Ascending aorta (tissue), 2 donors: ENCODE data around the gene NFIL3. TPM values are rescaled to one million over a fixed set of nuclear protein-coding genes. Genes with fewer than 3 reads are reported as not detected.

Source experiments
- DNase-seq, 2 donors: peaks; one replicate each; pipeline ENCODE4 v3.0.0-alpha.2; 2019; ENCODE audit warnings: low spot score in 2 of 2
- H3K27ac ChIP-seq, 2 donors: fragments of 200-600 bp; sonication (generic); one replicate each; pipeline ENCODE4 v1.5.1; 2016 to 2017; ENCODE audit warnings: mild to moderate bottlenecking in 1 of 2
- H3K27me3 ChIP-seq: fragments of 200-600 bp; sonication (generic); one replicate; pipeline ENCODE4 v1.5.1; 2017
- H3K36me3 ChIP-seq, 2 donors: fragments of 200-600 bp; sonication (generic); one replicate each; pipeline ENCODE4 v1.5.1; 2016
- H3K4me1 ChIP-seq, 2 donors: fragments of 200-600 bp; sonication (generic); one replicate each; pipeline ENCODE4 v1.5.1; 2016 to 2017; ENCODE audit warnings: mild to moderate bottlenecking in 1 of 2
- H3K4me3 ChIP-seq, 2 donors: fragments of 200-600 bp; sonication (generic); one replicate each; pipeline ENCODE4 v1.5.1; 2016 to 2017; ENCODE audit warnings: mild to moderate bottlenecking in 1 of 2
- H3K9me3 ChIP-seq, 2 donors: fragments of 200-600 bp; sonication (generic); one replicate each; pipeline ENCODE4 v1.5.1; 2016
- intact Hi-C: fragments of 100-400 bp; cut with DNase I; formaldehyde crosslinking; loops from one replicate; pipeline ENCODE4 v1.15.1; 2023
- total RNA-seq: library from RNA; depleted of rRNA; stranded (reverse); fragments of >200 nt; gene quantifications from one replicate; pipeline ENCODE4 v1.1.0, GENCODE V29; 2016
- TF ChIP-seq, protein P1 (sequence below), 3 experiments: fragments of 200-600 bp in 2 of 3; fragments of 450-650 bp in 1 of 3; sonication (generic) in 2 of 3; IDR thresholded peaks; one replicate each; pipeline ENCODE4 v1.5.1; 2016 to 2019; ENCODE audit warnings: antibody characterized with exemption in 3 of 3, mild to moderate bottlenecking in 1 of 3, moderate library complexity in 1 of 3

Gene NFIL3
- total RNA-seq, 1 donor from 2014 or later: 27.5 TPM

DNA sequence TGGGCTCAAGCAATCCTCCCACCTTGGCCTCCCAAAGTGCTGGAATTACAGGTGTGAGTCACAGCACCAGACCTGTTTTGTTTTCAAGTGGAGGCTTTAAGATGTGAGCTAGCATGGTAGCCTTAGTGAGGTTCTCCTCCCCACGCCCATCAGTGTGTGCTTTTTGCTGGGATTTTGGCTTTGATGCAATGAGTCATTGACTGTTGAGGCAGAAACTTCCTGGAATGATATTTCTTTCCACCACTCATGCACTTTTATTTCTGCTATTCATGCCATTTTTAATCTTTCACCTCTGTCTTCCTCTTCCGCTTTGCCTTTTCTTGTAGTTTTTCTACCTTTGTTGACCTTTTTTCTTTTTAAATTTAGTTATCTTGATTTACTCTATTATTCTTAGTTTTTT is 4.2 kb upstream of the NFIL3 start:
- Histone ChIP-seq H3K4me1 (peaks cover 0 to 5% of the 10 kb centered on the region in 2 donors), H3K9me3 (no peaks in the 10 kb centered on the region), H3K27ac (peak overlapping the region in 1 of 2 donors; percentile 36), H3K36me3 (no peaks in the 10 kb centered on the region), H3K4me3 (no peak overlapping the region), H3K27me3 (no peaks in the 10 kb centered on the region)
- no peak for DNase-seq
- intact Hi-C loops: loop anchor here (10.0 kb wide), 1 partner anchor 1323 kb away; no protein-coding TSS in a partner anchor
- TF ChIP-seq, protein P1, sequence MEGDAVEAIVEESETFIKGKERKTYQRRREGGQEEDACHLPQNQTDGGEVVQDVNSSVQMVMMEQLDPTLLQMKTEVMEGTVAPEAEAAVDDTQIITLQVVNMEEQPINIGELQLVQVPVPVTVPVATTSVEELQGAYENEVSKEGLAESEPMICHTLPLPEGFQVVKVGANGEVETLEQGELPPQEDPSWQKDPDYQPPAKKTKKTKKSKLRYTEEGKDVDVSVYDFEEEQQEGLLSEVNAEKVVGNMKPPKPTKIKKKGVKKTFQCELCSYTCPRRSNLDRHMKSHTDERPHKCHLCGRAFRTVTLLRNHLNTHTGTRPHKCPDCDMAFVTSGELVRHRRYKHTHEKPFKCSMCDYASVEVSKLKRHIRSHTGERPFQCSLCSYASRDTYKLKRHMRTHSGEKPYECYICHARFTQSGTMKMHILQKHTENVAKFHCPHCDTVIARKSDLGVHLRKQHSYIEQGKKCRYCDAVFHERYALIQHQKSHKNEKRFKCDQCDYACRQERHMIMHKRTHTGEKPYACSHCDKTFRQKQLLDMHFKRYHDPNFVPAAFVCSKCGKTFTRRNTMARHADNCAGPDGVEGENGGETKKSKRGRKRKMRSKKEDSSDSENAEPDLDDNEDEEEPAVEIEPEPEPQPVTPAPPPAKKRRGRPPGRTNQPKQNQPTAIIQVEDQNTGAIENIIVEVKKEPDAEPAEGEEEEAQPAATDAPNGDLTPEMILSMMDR (IDR thresholded peaks at IDR 0.05): no peak

- TF ChIP-seq, protein P1 (IDR thresholded peaks at IDR 0.05): peak in 1 of 3 experiments; percentile 33
- intact Hi-C loops: loop anchor here (10.0 kb wide), 1 partner anchor 1321 kb away; no protein-coding TSS in a partner anchor
- peak overlapping the region; percentile 26 to 99 for H3K27ac ChIP-seq
- H3K36me3 ChIP-seq: no peaks in the 10 kb centered on the region
- DNase-seq: no peak
- H3K9me3 ChIP-seq: no peaks in the 10 kb centered on the region
- H3K4me1 ChIP-seq: peaks cover 0 to 5% of the 10 kb centered on the region in 2 donors
- no peak overlapping the region for H3K4me3 ChIP-seq
- H3K27me3 ChIP-seq: no peaks in the 10 kb centered on the region
Observed at GRCh38 chr9:91426123-91426745, 2.6 kb upstream of the NFIL3 start.

- peak overlapping the region; percentile 68 to 83 for H3K4me3 ChIP-seq
- peaks cover 0 to 8% of the 10 kb centered on the region in 2 donors for H3K4me1 ChIP-seq
- intact Hi-C loops: loop anchor here (2.0 to 10.0 kb wide), 5 partner anchors 62 to 1320 kb away; no protein-coding TSS in a partner anchor
- H3K27me3 ChIP-seq: no peaks in the 10 kb centered on the region
- H3K36me3 ChIP-seq: no peaks in the 10 kb centered on the region
- TF ChIP-seq, protein P1 (IDR thresholded peaks at IDR 0.05): no peak
- no peaks in the 10 kb centered on the region for H3K9me3 ChIP-seq
- peak in 1 of 2 donors; percentile 66 for DNase-seq
- peak overlapping the region; percentile 96 to 99 for H3K27ac ChIP-seq
Observed at GRCh38 chr9:91425271-91425670, 1.6 kb upstream of the NFIL3 start.

DNA sequence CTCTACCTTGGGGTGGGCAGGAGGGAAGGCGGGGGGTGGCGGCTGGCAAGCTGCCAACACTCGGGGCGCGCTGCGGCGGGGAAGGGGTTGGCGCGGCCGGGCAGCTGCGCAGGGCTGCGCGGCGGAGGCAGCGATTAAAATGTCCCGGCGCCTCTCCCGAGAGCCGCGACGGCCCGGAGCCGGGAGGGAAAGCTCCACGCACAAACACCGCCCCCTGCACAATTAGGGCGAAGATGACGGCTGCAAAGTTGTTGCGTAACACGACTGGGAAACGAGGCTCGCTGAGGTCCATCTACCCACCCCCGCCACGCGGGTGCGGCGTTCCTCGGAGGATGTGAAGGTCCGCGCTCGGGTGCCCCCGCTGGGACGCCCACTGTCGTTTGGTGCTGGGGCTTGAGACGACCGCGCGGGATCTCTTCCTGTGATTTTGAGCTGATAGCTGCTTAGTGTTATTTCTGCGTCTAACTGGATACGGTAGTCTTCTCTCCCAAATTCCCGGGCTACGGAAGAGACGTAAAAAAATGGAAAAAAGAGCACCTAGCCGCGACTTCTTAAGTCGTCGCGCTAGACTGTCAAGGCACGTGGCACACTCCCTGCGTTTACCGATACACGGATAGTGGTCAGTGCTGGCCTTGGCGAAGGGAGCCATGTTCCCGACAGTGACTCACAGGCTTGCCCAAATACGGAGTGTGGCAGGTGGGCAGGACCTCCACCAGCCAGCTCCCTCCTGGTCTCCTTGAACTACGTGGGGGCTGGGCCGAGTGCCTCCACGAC is 958 bp upstream of the NFIL3 start:
- H3K4me3 ChIP-seq: peak overlapping the region; percentile 68 to 83
- TF ChIP-seq, protein P1 (IDR thresholded peaks at IDR 0.05): peak in 2 of 3 experiments; percentile 11 to 19
- no peaks in the 10 kb centered on the region for H3K27me3 ChIP-seq
- intact Hi-C loops: loop anchor here (1.0 to 10.0 kb wide), 7 partner anchors 59 to 1320 kb away; no protein-coding TSS in a partner anchor
- H3K36me3 ChIP-seq: no peaks in the 10 kb centered on the region
- peaks cover 0 to 13% of the 10 kb centered on the region in 2 donors for H3K4me1 ChIP-seq
- no peaks in the 10 kb centered on the region for H3K9me3 ChIP-seq
- peak; percentile 62 to 95 for DNase-seq
- H3K27ac ChIP-seq: peak overlapping the region; percentile 96 to 99

- Histone ChIP-seq H3K9me3 (no peaks in the 10 kb centered on the region), H3K4me1 (peaks cover 0 to 22% of the 10 kb centered on the region in 2 donors), H3K36me3 (no peaks in the 10 kb centered on the region), H3K27me3 (no peaks in the 10 kb centered on the region), H3K4me3 (peak overlapping the region; percentile 83 to 86), H3K27ac (peak overlapping the region; percentile 94 to 95)
- DNase-seq: peak; percentile 40 to 88
- intact Hi-C loops: loop anchor here (2.0 to 10.0 kb wide), 2 partner anchors 304 to 1318 kb away; no protein-coding TSS in a partner anchor
- TF ChIP-seq, protein P1 (IDR thresholded peaks at IDR 0.05): peak in 1 of 3 experiments; percentile 13
Observed at GRCh38 chr9:91422758-91423711, 597 bp downstream of the NFIL3 start.
